Peyer's patch (tissue), 4 donors: ENCODE results near the gene NIT1. TPM values are rescaled to one million over a fixed set of nuclear protein-coding genes. Genes with fewer than 3 reads are reported as not detected.
A peak's percentile ranks its signal among the peaks of the same experiment; 100 is the strongest.
"Not testable (repeated sequence)": the region's sequence is repeated elsewhere in the genome, so short reads cannot be mapped to it uniquely, and the experiment has no call there.

ENCODE experiments used
- DNase-seq, 3 donors: peaks; one replicate each; pipeline ENCODE4 v3.0.0-alpha.2; 2017 to 2019
- H3K27ac ChIP-seq, 4 donors: fragments of 200-600 bp; sonication (generic); one replicate each; pipeline ENCODE4 v1.5.1; 2016 to 2019
- H3K27me3 ChIP-seq, 2 donors: fragments of 200-600 bp; sonication (generic); one replicate each; pipeline ENCODE4 v1.5.1; 2019
- H3K36me3 ChIP-seq, 3 donors: fragments of 200-600 bp; sonication (generic); one replicate each; pipeline ENCODE4 v1.5.1; 2016 to 2019
- H3K4me1 ChIP-seq, 4 donors: fragments of 200-600 bp; sonication (generic); one replicate each; pipeline ENCODE4 v1.5.1; 2016 to 2019
- H3K4me3 ChIP-seq, 4 donors: fragments of 200-600 bp; sonication (generic); 1 replicate in 3 of 4; 2 replicates in 1 of 4; pipeline ENCODE4 v1.5.1; 2016 to 2019; ENCODE audit warnings: mild to moderate bottlenecking in 1 of 4
- H3K9me3 ChIP-seq, 4 donors: fragments of 200-600 bp; sonication (generic); one replicate each; pipeline ENCODE4 v1.5.1; 2016 to 2019; ENCODE audit warnings: mild to moderate bottlenecking in 1 of 4
- POLR2A ChIP-seq, 2 donors: fragments of 450-650 bp; IDR thresholded peaks; one replicate each; pipeline ENCODE4 v1.5.1; 2017; ENCODE audit warnings: antibody characterized with exemption in 2 of 2, mild to moderate bottlenecking in 2 of 2, moderate library complexity in 2 of 2
- total RNA-seq, 4 donors: library from RNA; depleted of rRNA; stranded (reverse); fragments of >200 nt; gene quantifications; one replicate each; pipeline ENCODE4 v1.1.0, GENCODE V29; 2016
- TF ChIP-seq, protein P1 (sequence below), 6 experiments: fragments of 450-650 bp in 4 of 6; fragments of 200-600 bp in 2 of 6; sonication (generic) in 1 of 6; IDR thresholded peaks; one replicate each; pipeline ENCODE4 v1.5.1; 2017 to 2019; ENCODE audit warnings: antibody characterized with exemption in 6 of 6, mild to moderate bottlenecking in 3 of 6, moderate library complexity in 1 of 6

Gene NIT1
- total RNA-seq, 4 donors from 2014 or later: 54.5 to 148 (median 120) TPM

- Histone ChIP-seq H3K27ac (no peak overlapping the region), H3K9me3 (no peaks in the 10 kb centered on the region), H3K4me1 (peaks cover 0 to 15% (median under 1%) of the 10 kb centered on the region in 4 donors), H3K4me3 (no peak overlapping the region), H3K36me3 (peaks cover 0 to 8% (median 0%) of the 10 kb centered on the region in 3 donors), H3K27me3 (no peaks in the 10 kb centered on the region)
- no peak for DNase-seq
- no peak for TF ChIP-seq POLR2A (IDR thresholded peaks at IDR 0.05)
These were observed 6.8 kb upstream of the NIT1 start for GRCh38 chr1:161111117-161111516.

- Histone ChIP-seq H3K27me3 (no peaks in the 10 kb centered on the region), H3K4me3 (no peak overlapping the region), H3K36me3 (peaks cover 0 to 8% (median 0%) of the 10 kb centered on the region in 3 donors), H3K27ac (no peak overlapping the region), H3K9me3 (no peaks in the 10 kb centered on the region), H3K4me1 (peaks cover 0 to 19% (median 4%) of the 10 kb centered on the region in 4 donors)
- DNase-seq: no peak
- TF ChIP-seq POLR2A (IDR thresholded peaks at IDR 0.05): no peak
- TF ChIP-seq, protein P1, sequence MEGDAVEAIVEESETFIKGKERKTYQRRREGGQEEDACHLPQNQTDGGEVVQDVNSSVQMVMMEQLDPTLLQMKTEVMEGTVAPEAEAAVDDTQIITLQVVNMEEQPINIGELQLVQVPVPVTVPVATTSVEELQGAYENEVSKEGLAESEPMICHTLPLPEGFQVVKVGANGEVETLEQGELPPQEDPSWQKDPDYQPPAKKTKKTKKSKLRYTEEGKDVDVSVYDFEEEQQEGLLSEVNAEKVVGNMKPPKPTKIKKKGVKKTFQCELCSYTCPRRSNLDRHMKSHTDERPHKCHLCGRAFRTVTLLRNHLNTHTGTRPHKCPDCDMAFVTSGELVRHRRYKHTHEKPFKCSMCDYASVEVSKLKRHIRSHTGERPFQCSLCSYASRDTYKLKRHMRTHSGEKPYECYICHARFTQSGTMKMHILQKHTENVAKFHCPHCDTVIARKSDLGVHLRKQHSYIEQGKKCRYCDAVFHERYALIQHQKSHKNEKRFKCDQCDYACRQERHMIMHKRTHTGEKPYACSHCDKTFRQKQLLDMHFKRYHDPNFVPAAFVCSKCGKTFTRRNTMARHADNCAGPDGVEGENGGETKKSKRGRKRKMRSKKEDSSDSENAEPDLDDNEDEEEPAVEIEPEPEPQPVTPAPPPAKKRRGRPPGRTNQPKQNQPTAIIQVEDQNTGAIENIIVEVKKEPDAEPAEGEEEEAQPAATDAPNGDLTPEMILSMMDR (IDR thresholded peaks at IDR 0.05): no peak
These were observed 6.4 kb upstream of the NIT1 start for GRCh38 chr1:161111527-161111926.

- Histone ChIP-seq H3K9me3 (no peaks in the 10 kb centered on the region), H3K27ac (no peak overlapping the region), H3K27me3 (no peaks in the 10 kb centered on the region), H3K36me3 (peaks cover 0 to 8% (median 0%) of the 10 kb centered on the region in 3 donors), H3K4me3 (no peak overlapping the region), H3K4me1 (peaks cover 3 to 31% (median 13%) of the 10 kb centered on the region in 4 donors)
- no peak for TF ChIP-seq POLR2A (IDR thresholded peaks at IDR 0.05)
- TF ChIP-seq, protein P1 (IDR thresholded peaks at IDR 0.05): no peak
- DNase-seq: no peak
These were observed 4.0 kb upstream of the NIT1 start for GRCh38 chr1:161113915-161114314.

- peaks cover 0 to 6% (median 0%) of the 10 kb centered on the region in 3 donors for H3K36me3 ChIP-seq
- TF ChIP-seq POLR2A (IDR thresholded peaks at IDR 0.05): no peak
- TF ChIP-seq, protein P1 (IDR thresholded peaks at IDR 0.05): no peak
- H3K4me1 ChIP-seq: peaks cover 10 to 37% (median 17%) of the 10 kb centered on the region in 4 donors
- H3K27me3 ChIP-seq: no peaks in the 10 kb centered on the region
- DNase-seq: no peak
- H3K4me3 ChIP-seq: no peak overlapping the region
- no peak overlapping the region for H3K27ac ChIP-seq
- no peaks in the 10 kb centered on the region for H3K9me3 ChIP-seq
These were observed 3.3 kb upstream of the NIT1 start for GRCh38 chr1:161114556-161114955.

DNA sequence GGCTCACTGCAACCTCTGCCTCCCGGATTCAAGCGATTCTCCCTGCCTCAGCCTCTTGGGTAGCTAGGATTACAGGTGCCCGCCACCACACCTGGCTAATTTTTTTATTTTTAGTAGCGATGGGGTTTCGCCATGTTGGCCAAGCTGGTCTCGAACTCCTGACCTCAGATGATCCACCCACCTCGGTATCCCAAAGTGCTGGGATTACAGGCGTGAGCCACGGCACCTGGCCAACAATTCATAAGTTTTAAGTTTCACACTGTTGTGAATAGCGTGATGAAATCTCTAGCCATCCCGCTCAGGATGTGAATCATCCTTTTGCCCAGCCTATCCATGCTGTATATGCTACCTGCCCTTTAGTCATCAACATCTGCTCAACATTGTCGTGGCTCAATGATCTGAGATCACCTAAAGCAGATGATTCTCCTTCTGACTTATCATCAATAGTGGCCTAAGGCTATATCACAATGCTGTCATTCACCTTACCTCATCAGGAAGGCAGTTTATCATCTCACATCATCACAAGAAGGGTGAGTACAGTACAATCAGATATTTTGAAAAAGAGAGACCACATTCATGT is 2.7 kb upstream of the NIT1 start:
- no peak for DNase-seq
- TF ChIP-seq POLR2A (IDR thresholded peaks at IDR 0.05): no peak
- TF ChIP-seq, protein P1 (IDR thresholded peaks at IDR 0.05): no peak
- H3K27me3 ChIP-seq: no peaks in the 10 kb centered on the region
- peaks cover 11 to 44% (median 17%) of the 10 kb centered on the region in 4 donors for H3K4me1 ChIP-seq
- H3K9me3 ChIP-seq: no peaks in the 10 kb centered on the region
- H3K27ac ChIP-seq: peak overlapping the region in 1 of 4 donors; percentile 18
- peaks cover 0 to 5% (median 0%) of the 10 kb centered on the region in 3 donors for H3K36me3 ChIP-seq
- H3K4me3 ChIP-seq: no peak overlapping the region

GRCh38 chr1:161115961-161116360 is 1.9 kb upstream of the NIT1 start:
- H3K4me3 ChIP-seq, DNase-seq, H3K9me3 ChIP-seq: not testable (repeated sequence)

More at GRCh38 chr1:161115961-161116360, 1.9 kb upstream of the NIT1 start:
- Histone ChIP-seq H3K27ac (peak overlapping the region in 1 of 4 donors; percentile 18), H3K36me3 (peaks cover 0 to 12% (median 0%) of the 10 kb centered on the region in 3 donors), H3K4me1 (peaks cover 11 to 51% (median 17%) of the 10 kb centered on the region in 4 donors)
- H3K27me3 ChIP-seq: not testable (repeated sequence)
